ENCODE data around the gene SPATA6. TPM values are rescaled to one million over a fixed set of nuclear protein-coding genes. Genes with fewer than 3 reads are reported as not detected.
"Not testable (repeated sequence)": the region's sequence is repeated elsewhere in the genome, so short reads cannot be mapped to it uniquely, and the experiment has no call there.

Gene SPATA6
- total and polyA plus RNA-seq, 2 donors (not counting 1 experiment from before 2014, with no cell fraction given): 1.9 to 6.7 TPM

- H3K79me2 ChIP-seq (ENCODE audit: control insufficient read depth, insufficient read depth, low read length): no peaks in the 10 kb centered on the region
- intact Hi-C loops (cut with micrococcal nuclease): no loop called here
- POLR2A ChIA-PET: no interaction called here
- H2AFZ ChIP-seq (ENCODE audit: insufficient read depth, low read depth, low read length, poor library complexity, severe bottlenecking): no peak overlapping the region
- H3K36me3 ChIP-seq (replicated peaks in 1 of 2; ENCODE audit: control extremely low read depth in 1 of 2, control insufficient read depth in 1 of 2, extremely low read depth in 1 of 2, insufficient read depth in 2 of 2, low read length in 1 of 2): no peaks in the 10 kb centered on the region
- no peak overlapping the region for H3K4me2 ChIP-seq (replicated peaks; ENCODE audit: low read depth, low read length, poor library complexity, severe bottlenecking)
- CTCF ChIA-PET: interaction anchor here (1.1 kb wide), 1 partner anchor 55 kb away, joined by 3 read pairs; no protein-coding TSS in a partner anchor
- no peak for DNase-seq
- Mint-ChIP-seq H3K4me3 (no peak overlapping the region), H3K27ac (no peak overlapping the region), H3K4me1 (no peaks in the 10 kb centered on the region), H3K27me3 (no peaks in the 10 kb centered on the region), H3K9me3 (ENCODE audit: insufficient read depth) (peaks cover 10% of the 10 kb centered on the region)
- H3K9me3 ChIP-seq (ENCODE audit: control extremely low read depth in 1 of 3, control insufficient read depth in 2 of 3, insufficient read depth in 1 of 3, low read length in 2 of 3): peaks cover 1 to 11% (median 4%) of the 10 kb centered on the region in 3 donors
- no peaks in the 10 kb centered on the region for H3K4me1 ChIP-seq (ENCODE audit: control insufficient read depth in 2 of 2, insufficient read depth in 2 of 2, low read length in 2 of 2)
- WGBS (ENCODE audit: insufficient coverage): no CpG with 5 or more reads among the region's 6 CpGs
- H3K27me3 ChIP-seq (replicated peaks in 1 of 4; ENCODE audit: control extremely low read depth in 1 of 4, control insufficient read depth in 3 of 4, insufficient read depth in 4 of 4, low read length in 3 of 4): no peaks in the 10 kb centered on the region
- TF ChIP-seq, protein P1, sequence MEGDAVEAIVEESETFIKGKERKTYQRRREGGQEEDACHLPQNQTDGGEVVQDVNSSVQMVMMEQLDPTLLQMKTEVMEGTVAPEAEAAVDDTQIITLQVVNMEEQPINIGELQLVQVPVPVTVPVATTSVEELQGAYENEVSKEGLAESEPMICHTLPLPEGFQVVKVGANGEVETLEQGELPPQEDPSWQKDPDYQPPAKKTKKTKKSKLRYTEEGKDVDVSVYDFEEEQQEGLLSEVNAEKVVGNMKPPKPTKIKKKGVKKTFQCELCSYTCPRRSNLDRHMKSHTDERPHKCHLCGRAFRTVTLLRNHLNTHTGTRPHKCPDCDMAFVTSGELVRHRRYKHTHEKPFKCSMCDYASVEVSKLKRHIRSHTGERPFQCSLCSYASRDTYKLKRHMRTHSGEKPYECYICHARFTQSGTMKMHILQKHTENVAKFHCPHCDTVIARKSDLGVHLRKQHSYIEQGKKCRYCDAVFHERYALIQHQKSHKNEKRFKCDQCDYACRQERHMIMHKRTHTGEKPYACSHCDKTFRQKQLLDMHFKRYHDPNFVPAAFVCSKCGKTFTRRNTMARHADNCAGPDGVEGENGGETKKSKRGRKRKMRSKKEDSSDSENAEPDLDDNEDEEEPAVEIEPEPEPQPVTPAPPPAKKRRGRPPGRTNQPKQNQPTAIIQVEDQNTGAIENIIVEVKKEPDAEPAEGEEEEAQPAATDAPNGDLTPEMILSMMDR (IDR thresholded peaks at IDR 0.05): no peak
- TF ChIP-seq EZH2 (IDR thresholded peaks at IDR 0.05; ENCODE audit: borderline replicate concordance, insufficient read depth, low read depth, low read length, poor library complexity, severe bottlenecking): no peak
- no peak overlapping the region for H3K4me3 ChIP-seq (ENCODE audit: control extremely low read depth in 1 of 5, extremely low read depth in 1 of 5, insufficient read depth in 1 of 5, low read depth in 2 of 5, low read length in 4 of 5)
- ATAC-seq (ENCODE audit: low read depth): no peak
- H3K27ac ChIP-seq (ENCODE audit: low read length in 2 of 2): no peak overlapping the region
- no peaks in the 10 kb centered on the region for H4K20me1 ChIP-seq (ENCODE audit: control insufficient read depth, insufficient read depth, low read length, poor library complexity, severe bottlenecking)
- H3K9ac ChIP-seq (ENCODE audit: low read length): no peak overlapping the region
Observed at GRCh38 chr1:48442864-48443619, 29.0 kb downstream of the SPATA6 start.

DNA sequence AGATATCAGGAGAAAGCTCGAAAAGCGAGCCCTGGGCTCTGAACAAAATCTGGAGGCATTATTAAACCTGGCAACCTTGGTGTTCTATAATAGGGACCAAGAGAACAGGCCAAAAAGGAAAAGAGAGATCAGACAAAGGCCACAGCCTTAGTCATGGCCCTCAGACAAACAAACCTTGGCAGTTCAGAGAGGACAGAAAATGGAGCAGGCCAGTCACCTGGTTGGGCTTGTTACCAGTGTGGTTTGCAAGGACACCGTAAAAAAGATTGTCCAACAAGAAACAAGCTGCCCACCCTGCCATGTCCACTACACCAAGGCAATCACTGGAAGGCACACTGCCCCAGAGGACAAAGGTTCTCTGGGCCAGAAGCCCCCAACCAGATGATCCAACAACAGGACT is 31.2 kb downstream of the SPATA6 start:
- H3K36me3 ChIP-seq (replicated peaks in 1 of 2; ENCODE audit: control extremely low read depth in 1 of 2, control insufficient read depth in 1 of 2, extremely low read depth in 1 of 2, insufficient read depth in 2 of 2, low read length in 1 of 2); H3K4me2 ChIP-seq (replicated peaks; ENCODE audit: low read depth, low read length, poor library complexity, severe bottlenecking); H3K4me3 Mint-ChIP-seq; H3K4me3 ChIP-seq (ENCODE audit: control extremely low read depth in 1 of 5, extremely low read depth in 1 of 5, insufficient read depth in 1 of 5, low read depth in 2 of 5, low read length in 4 of 5); H3K9ac ChIP-seq (ENCODE audit: low read length); POLR2A ChIA-PET; H4K20me1 ChIP-seq (ENCODE audit: control insufficient read depth, insufficient read depth, low read length, poor library complexity, severe bottlenecking); H3K4me1 ChIP-seq (ENCODE audit: control insufficient read depth in 2 of 2, insufficient read depth in 2 of 2, low read length in 2 of 2); DNase-seq; H3K27me3 Mint-ChIP-seq; H3K27ac ChIP-seq (ENCODE audit: low read length in 2 of 2); H3K27ac Mint-ChIP-seq; H3K27me3 ChIP-seq (replicated peaks in 1 of 4; ENCODE audit: control extremely low read depth in 1 of 4, control insufficient read depth in 3 of 4, insufficient read depth in 4 of 4, low read length in 3 of 4); ATAC-seq (ENCODE audit: low read depth); intact Hi-C loops (cut with micrococcal nuclease); CTCF ChIA-PET; H3K4me1 Mint-ChIP-seq; H2AFZ ChIP-seq (ENCODE audit: insufficient read depth, low read depth, low read length, poor library complexity, severe bottlenecking); H3K79me2 ChIP-seq (ENCODE audit: control insufficient read depth, insufficient read depth, low read length): not testable (repeated sequence)
- WGBS (ENCODE audit: insufficient coverage): 73% methylated on average over 3 of the region's 3 CpGs
- peaks cover 1 to 13% (median 4%) of the 10 kb centered on the region in 3 donors for H3K9me3 ChIP-seq (ENCODE audit: control extremely low read depth in 1 of 3, control insufficient read depth in 2 of 3, insufficient read depth in 1 of 3, low read length in 2 of 3)
- peaks cover 10% of the 10 kb centered on the region for H3K9me3 Mint-ChIP-seq (ENCODE audit: insufficient read depth)
